T-helper 22 cell (primary cell): ENCODE results near the gene TUBA1C.
"Not testable (repeated sequence)": the region's sequence is repeated elsewhere in the genome, so short reads cannot be mapped to it uniquely, and the experiment has no call there.

Experiments used
- DNase-seq: peaks from one replicate; pipeline ENCODE4 v3.0.0-alpha.2; 2020; ENCODE audit warnings: low read depth

TUBA1C gene

DNA sequence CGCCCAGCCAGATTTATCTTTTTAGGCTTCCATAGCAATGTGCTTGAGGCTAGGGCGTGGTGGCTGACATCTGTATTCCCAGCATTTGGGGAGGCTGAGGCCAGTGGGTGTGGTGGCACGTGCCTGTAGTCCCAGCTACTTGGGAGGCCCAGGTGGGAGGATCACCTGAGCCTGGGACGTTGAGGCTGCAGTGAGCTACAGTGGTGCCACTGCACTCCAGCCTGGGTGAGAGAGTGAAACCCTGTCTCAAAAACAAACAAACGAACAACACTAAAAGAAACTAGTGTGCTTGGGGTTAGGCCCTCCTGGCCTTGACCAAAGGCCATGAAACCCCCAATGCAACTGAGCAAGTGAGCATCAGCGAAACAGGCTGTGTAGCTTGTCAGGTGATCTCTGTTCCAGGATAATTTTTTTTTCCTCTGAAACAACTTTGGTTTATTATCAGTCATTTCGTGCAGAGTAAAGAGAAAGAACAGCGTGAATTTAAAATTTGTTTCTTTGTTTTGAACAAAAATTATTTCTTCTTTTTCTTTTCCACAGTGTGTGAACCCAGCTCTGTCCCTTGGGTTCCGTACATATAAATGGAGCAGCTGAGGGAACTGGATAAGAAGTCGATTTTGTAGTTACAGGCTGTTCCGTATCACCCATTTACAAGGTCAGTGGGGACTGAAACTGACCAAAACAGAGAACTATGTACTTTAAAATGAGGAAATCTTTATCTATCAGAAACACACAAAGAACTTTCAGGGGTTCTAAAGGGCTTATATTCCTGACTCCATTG lies 8.8 kb upstream of the TUBA1C start:
- no peak for DNase-seq

DNA sequence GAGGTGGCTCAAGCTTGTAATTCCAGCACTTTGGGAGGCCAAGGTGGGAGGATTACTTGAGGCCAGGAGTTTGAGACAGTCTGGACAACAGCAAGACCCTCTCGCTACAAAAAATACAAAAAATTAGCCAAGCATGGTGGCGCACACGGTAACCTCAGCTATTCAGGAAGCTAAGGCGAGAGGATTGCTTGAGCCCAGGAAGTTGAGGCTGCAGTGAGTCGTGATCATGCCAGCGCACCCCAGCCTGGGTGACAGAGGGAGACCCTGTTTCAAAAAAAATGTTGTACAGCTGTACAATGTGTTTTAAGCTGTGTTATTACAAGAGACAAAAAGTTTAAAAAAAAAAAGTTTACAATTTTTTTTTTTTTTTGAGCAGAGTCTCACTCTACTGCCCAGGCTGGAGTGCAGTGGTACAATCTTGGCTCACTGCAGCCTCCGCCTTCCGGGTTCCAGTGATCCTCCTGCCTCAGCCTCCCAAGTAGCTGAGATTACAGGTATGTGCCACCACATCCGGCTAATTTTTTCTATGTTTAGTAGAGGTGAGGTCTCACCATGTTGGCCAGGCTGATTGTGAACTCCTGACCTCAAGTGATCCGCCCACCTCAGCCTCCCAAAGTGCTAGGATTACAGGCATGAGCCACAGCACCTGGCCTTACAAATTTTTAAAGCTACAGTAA lies 7.2 kb upstream of the TUBA1C start:
- not testable (repeated sequence) for DNase-seq

DNA sequence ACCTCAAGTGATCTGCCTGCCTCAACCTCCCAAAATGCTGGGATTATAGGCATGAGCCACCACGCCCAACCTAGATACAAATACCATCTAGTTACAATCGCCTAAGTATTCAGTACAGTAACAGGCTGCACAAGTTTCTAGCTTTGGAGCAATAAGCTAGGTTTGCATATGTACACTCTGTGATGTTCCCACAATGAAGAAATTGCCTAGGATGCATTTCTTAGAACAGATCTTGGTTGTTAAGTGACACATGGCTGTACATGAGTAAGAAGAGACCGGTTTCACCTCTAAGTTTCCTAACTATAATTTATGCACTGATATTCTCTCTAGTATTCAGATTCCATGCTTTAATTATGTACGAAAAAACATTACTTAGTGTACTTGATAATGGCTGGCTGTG lies 5.4 kb upstream of the TUBA1C start:
- DNase-seq: no peak

DNA sequence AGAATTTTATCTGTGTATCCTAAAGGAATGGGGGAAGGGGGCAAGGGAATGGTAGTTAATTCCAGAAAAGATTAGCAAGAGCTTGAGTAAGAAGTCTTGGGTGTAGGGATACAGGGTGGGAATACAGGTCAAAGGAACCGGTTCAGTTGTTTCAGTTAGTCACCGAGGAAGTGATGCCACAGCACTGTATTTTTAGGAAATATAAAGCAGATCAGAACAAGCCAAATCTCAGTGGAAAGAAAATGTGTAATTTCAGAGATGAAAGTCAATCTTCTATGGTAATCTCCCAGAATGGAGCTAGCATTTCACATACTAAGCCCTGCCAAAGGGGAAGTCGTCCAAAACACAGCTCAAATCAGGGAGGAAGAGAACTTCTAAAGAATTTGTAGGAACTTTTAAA lies 4.7 kb upstream of the TUBA1C start:
- no peak for DNase-seq

DNA sequence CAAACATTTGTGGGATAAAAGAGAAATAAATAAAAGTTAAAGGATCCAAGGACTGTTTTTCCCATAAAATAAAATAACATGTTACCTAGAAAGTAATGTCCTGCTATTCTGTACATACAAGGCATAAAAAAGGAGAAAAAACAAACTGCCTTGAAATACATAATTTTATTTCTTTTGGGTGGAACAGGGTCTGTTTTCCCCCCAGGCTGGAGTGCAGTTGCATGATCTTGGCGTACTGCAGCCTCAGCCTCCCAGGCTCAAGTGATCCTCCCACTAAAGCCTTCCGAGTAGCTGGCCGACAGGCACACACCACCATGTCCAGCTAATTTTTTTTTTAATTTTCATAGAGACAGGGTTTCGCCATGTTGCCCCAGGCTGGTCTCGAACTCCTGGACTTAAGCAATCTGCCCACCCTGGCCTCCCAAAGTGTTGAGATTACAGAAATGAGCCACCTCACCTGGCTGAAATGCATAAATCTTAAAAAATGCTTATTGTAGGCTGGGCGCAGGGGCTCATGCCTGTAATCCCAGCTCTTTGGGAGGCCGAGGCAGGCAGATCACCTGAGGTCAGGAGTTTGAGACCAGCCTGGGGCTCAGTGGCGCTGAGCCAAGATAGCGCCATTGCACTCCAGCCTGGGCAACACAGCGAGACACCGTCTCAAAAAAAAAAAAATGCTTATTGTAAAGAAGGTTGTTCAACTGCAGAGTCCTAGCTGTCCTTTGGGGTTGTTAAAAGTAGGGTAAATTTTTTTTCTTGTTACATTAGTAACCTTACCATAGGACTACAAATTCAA lies 4.1 kb upstream of the TUBA1C start:
- no peak for DNase-seq

DNA sequence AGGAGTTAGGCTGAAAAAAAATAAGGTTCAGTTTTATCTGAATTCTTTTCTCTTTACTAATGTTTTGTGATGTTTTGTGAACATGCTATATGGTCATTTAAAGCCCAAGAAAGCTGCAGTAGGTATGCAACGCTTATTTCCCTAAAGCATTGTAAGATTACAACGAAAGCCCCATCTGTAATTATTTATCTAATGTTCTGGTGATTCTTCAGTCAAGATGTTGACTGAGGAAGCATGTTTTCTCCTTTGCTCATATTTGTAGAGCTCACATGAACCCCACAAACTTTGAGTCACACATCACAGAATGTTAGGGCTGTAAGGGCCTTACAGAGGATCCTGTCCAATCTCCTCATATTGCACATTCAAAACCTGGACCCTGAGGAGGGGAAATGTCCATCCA lies 3.2 kb upstream of the TUBA1C start:
- DNase-seq: no peak

DNA sequence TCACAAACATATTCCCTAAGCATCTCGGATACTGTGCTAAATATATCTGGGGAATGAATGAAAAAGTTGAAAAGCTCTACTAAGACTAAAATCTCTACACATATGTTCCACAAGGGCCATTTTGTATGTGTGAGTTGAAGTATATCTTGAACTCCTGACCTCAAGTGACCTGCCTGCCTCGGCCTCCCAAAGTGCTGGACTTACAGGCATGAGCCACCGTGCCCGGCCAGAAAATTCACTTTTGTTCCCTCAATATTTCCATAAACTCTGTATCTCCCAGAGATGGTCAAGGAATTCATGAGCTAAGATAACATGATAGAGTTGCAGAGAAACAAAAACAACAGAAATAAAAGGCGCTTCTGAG lies 1.5 kb upstream of the TUBA1C start:
- no peak for DNase-seq

DNA sequence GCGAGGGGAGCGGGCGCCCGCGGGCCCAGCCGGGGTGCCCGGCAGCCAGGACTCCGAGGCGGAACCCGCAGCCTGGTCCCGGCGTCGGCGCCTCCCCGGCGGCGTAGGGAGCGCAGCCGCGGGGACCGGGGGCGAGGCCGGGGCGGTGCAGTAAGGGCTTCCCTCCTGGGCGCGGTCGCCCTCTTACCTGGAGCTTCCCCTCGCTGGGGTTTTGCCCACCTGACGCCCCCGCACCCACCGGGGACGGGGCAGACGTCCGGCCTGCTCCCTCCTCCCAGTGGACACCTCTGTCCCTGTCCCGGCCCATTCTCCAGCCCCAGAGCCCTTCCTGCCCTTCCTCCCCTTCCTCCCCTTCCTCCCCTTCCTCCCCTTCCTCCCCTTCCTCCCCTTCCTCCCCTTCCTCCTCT lies 413 bp upstream of the TUBA1C start:
- no peak for DNase-seq

DNA sequence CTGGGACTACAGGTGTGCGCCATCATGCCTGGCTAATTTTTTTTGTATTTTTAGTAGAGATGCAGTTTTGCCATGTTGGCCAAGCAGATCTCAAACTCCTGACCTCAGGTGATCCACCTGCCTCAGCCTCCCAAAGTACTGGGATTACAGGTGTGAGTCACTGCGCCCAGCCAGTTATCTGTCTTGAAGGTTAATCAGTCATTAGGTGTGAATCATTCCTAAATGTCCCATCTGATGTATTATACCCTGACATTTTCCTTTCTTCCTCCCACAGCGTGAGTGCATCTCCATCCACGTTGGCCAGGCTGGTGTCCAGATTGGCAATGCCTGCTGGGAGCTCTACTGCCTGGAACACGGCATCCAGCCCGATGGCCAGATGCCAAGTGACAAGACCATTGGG lies 4.3 kb downstream of the TUBA1C start:
- not testable (repeated sequence) for DNase-seq

DNA sequence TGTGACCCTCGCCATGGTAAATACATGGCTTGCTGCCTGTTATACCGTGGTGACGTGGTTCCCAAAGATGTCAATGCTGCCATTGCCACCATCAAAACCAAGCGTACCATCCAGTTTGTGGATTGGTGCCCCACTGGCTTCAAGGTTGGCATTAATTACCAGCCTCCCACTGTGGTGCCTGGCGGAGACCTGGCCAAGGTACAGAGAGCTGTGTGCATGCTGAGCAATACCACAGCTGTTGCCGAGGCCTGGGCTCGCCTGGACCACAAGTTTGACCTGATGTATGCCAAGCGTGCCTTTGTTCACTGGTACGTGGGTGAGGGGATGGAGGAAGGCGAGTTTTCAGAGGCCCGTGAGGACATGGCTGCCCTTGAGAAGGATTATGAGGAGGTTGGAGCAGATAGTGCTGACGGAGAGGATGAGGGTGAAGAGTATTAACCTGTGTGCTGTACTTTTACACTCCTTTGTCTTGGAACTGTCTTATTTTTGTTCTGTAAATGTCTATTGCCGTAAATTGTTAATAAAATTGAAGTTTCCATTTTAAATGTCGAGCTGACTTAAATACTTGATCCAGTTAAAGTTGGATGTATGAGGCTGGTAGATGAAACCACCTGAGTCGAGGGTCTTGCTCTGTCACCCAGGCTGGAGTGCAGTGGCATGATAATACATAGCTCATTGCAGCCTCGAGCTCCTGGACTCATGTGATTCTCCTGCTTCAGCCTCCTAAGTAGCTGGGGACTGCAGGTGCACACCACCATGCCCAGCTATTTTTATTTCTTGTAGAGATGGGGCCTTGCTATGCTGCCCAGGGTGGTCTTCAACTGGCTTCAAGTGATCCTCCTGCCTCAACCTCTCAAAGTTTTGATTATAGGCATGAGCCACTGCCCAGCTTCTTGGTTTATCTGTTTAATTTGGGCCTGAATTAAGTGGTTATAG lies 8.2 kb downstream of the TUBA1C start:
- DNase-seq: no peak

DNA sequence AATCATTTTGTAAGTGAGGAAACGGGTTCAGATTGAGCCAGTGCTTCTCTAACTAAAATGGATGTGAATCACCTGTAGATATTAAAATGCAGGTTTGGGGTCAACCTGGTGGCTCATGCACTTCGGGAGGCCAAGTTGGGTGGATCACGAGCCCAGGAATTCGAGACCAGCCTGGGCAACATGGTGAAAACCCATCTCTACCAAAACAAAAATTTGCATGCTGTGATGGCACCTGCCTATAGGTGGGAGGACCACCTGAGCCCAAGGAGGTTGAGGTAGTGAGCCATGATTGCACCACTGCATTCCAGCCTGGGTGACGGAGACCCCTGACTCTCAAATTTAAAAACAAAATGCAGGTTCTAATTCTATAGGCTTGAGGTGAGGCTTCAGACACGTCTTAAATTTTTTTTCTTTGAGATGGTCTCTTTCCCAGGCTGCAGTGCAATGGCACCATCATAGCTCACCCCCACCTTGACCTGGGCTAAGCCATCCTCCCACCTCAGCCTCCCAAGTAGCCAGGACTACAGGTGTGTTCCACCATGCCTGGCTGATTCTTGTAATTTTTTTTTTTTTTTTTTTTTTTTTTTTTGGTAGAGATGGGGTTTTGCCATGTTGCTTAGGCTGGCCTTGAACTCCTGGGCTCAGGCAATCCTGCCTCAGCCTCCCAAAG lies 9.0 kb downstream of the TUBA1C start:
- no peak for DNase-seq

DNA sequence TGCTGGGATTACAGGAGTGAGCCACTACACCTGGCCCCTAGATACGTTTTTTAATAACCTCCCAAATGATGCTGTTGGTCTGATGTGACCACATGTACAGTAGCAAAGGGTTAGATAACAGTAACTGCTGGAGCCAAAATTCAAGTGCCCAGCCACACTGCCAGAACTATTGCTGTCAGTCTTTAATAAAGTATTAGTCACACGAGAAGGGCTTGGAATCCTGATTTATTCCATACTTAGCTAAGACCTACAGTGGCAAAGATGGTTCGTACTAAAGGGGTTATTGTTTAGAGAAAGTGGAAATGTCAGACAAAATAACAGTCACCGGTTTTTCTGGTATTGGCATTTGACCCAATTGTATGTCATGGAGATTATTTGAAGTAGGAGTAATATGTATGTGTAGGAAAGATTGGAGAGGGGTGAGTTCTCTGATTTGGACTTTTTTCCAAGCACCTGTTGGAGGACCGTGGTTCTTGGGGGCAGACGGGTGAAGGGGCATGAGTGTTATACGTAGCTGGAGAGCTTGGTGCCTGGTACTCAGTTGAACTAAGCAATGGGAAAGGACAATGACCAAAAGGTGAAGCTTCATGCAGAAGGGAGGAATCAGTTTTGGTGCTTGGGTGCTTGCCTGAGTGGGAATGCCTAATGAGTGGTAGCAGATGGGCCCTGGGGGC lies 9.7 kb downstream of the TUBA1C start:
- no peak for DNase-seq

DNA sequence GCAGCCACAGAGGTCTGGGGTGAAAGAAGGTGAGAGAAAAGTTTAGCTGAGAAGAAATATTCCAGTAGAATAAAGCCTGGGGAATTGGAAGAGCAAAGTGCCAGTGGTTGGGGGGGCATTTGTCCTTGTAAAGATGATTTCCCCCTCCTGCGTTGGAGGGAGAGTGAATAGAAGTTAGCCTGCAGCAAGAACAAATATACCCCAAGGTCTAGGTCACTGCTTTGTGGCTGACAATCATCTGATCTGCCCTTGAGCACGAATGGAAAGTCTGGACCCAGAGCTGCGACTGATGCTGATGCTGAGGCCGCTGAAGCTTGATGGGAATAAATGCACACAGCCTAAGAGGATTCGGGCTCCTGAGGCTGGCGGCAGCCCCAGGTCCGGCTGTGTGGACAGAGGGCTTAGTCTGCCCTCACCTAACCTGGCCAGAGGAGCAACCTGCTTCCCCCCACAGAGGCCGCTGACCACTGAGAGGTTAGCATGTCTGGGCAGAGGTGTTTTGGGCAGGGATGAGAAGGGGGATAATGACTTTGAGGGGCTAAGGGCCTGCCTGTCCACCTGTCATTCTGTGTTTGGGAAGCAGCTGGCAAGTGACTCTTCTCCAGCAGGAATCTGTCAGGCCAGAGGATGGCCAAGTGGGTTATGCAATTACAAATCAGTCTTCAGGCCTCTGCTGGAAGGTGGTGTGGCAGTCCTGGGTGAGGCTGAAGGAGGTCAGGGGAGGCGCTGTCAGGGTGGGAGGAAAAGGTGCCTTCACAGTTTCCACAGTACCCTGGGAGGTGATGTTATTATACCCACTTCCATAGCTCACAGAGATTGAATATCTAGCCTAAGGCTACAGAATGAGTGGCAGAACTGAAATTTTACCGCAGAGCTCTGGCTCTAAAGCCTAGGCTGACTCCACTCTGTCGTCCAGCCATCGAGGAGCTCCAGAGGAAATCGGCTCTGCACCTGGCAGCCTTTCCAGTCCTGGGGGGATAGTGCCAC lies 11.7 kb downstream of the TUBA1C start:
- no peak for DNase-seq

DNA sequence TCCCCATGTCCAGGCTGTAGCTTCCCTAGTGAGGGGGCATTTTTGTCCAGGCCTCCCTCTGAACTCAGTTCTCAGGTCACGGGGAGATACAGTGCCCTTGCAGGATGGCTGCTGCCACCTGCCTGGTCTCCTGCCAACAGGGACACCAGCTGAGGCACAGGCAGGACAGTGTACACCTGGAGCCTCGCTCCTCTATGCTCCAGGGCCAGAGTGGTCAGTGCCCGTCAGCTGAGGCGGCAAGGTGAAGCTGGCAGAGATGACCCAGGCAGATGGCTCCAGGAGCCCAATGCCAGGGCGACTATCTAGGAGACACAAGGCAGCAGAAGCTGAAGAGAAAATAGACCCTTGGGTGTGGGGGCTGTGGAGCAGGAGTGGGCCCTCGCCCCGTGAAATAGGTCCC lies 12.6 kb downstream of the TUBA1C start:
- no peak for DNase-seq

DNA sequence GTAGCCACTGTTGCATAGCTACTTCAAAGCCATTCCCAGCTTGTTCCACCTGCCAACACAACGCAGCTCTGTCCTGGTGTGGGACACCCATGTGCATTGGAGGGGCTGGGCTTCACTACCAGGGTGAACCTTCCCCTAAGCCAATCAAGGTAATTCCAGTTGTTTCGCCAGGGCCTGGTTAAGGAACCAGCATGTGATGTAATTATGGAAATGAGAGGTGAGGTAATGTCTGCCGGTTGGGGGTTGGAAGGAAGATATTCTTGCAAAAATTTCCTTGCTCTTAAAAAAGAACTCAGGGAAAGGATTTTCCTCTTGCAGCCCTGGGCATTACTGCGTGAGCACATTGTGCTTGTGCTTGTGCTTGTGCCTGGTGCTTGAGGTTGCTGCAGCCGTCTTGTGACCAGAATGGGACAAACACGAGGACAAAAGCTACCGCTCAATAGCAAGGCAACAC lies 14.9 kb downstream of the TUBA1C start:
- no peak for DNase-seq

DNA sequence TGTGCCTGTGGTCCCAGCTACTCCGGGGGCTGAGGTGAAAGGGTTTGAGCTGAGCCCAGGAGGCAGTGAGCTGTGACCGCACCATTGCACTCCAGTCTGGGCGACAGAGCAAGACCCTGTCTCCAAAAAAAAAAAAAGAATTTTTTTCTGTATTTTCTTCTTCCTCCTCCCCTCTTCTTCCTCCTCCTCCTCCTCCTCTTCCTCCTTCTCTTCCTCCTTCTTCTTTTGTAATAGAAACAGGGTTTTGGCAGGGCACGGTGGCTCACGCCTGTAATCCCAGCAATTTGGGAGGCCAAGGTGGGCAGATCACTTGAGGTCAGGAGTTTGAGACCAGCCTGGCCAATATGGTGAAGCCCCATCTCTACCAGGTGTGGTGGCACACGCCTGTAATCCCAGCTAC lies 15.7 kb downstream of the TUBA1C start:
- not testable (repeated sequence) for DNase-seq

DNA sequence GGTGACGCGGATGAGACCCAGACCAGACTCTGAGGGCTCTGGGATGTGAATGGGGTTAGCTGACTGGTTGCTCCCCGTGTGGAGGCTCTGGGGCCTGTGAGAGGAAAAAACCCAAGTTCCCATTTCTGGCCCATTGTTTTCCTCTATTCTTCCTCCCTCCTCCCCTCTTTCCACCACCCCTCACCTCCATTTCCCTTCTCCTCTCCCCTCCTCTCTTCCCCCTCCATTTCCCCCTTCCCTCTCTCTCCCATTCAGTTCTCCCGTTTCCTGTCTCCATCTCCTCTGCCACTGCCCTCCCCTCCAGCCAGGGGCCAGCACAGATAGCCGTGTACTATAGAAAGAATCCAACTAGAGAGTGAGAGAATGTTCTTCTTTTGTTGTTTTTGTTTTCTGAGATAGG lies 17.4 kb downstream of the TUBA1C start:
- DNase-seq: no peak

DNA sequence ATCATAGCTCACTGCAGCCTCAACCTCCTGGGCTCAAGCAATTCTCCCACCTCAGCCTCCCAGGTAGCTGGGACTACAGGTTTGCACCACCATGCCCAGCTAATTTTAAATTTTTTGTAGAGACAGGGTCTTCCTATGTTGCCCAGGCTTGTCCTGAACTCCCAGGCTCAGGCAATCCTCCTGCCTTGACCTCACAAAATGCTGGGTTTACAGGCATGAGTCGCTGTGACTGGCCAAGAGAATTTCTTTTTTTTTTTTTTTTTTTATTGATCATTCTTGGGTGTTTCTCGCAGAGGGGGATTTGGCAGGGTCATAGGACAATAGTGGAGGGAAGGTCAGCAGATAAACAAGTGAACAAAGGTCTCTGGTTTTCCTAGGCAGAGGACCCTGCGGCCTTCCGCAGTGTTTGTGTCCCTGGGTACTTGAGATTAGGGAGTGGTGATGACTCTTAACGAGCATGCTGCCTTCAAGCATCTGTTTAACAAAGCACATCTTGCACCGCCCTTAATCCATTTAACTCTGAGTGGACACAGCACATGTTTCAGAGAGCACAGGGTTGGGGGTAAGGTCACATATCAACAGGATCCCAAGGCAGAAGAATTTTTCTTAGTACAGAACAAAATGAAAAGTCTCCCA lies 18.0 kb downstream of the TUBA1C start:
- not testable (repeated sequence) for DNase-seq
